Activated T-cell treated with anti-CD3 and anti-CD28 coated beads for 4 hours (primary cell): ENCODE results near the gene ARID1B.
"Not testable (repeated sequence)": the region's sequence is repeated elsewhere in the genome, so short reads cannot be mapped to it uniquely, and the experiment has no call there.

Experiments used
- DNase-seq: peaks from one replicate; pipeline ENCODE4 v3.0.0-alpha.2; 2020

The ARID1B gene

DNA sequence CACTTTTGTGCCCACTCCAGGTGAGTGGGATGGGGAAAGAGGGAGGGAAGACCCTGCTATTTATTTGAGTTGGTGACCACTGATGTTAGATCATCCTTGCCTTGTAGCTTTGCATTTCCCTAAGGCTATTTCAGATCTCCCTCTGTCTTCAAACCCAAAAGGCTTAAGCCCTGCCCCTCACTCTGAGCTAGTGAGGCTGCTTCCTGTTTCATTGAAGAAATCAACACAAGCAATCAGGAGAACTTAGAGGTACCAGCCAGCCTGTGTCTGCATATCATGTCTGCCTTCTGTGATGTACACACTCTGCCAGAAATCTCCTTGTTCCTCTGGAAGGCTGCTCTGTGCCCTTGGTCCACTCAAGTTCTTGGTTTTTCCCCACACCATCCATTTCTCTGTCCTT is 135.3 kb downstream of the ARID1B start:
- DNase-seq: no peak

DNA sequence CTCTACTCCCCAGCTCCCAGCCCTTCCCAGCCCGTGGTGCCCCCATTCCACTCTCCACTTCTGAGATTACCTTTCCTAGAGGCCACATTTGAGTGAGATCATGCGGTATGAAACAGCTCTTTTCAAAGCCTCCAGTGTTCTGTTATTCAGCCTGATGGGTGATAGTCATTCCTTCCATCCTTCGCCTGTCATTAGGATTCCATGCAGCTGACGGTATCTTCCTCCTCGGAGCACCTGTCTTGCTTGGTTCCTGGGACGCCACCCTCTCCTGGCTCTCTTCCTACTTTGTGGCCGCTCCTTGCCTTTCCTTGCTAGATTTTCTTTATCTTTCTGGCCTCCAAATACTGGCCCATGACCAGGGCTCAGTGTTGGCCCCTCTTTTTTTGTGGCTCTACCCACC is 137.0 kb downstream of the ARID1B start:
- DNase-seq: no peak

DNA sequence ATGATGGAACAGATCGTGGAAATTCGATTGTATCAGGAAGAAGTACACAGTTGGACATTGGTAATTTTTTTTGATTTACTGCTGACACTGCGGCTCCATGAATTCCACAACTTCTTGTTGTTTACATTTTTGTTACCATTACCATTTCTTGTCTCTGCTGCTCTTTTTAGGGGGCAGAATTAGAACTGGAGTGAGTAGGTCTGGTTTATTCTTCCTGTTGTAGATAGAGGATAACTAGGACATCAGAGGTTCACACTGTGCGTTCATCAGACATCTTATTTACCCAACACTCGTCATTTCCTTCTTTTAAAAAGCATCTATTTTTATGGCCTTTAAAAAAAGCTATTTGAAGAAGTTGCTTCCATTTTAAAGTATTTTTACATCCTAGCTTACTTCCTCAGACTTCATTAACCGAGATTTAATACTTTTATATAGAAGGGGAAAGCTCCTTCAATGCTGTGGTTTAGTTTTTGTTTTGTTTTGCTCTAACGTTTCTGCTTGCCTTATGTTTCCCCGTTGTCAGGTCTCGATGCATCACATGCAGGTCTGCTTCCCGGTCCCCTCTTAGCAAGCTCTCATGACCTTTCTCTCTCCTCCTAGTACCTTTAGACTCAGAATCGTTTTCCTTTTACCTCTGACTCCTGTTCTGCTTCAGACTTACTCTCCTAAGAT is 139.1 kb downstream of the ARID1B start:
- DNase-seq: no peak

DNA sequence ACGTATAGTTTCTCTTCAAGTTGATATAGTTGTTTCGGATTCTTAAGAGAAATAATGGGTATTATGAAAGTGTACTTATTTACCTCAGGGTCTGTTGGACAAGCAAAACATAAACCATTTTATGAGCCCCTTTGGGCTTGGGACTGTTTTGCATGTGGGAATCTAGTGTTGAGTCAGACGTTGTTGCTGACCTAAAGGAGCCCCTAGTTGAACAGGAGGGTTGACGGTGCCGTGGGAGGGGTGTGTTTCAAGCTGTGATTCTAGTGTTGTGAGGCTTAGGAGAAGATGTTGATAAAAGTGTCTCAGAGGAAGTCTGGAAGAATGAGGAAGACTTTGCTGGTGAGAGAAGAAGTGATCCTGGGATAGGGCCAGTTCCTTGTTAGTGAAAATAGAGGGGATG is 140.0 kb downstream of the ARID1B start:
- DNase-seq: no peak

DNA sequence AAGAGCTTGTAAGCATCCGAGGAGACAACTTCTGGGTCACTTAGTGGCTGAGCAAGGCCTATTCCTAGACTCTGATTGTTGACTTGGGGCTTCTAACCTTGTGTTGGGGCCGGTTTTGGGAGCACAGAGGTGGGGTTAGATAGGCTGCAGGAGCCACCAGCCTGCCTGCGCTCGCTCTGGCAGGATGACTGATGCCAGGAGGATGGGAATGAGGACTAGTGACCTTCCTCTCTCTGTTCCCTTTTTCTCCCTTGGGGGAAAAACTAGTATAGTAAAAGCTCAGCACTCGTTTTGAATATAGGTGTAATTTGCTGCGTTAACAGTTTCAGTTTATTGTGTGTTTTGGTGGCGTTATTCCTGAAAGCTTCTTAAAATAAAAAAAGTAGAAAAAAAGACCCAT is 141.5 kb downstream of the ARID1B start:
- DNase-seq: no peak

DNA sequence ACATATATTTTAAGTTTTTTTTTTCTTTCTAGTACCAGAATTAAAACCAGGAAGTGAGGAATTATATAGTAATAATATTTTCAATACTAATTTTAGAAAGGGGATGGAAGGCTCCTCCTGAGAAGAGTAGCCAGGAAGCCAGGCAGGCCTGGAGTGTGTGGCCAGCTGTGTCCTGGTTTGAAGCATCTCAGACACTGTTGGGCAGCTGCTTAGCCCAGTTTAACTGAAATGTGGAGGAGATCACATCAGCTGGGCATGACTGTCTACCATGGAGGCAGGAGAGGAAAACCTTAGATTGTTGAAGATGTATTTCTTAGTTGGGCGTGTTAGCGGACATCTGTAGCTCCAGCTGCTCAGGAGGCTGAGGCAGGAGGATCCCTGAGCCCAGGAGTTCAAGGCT is 142.2 kb downstream of the ARID1B start:
- DNase-seq: no peak

DNA sequence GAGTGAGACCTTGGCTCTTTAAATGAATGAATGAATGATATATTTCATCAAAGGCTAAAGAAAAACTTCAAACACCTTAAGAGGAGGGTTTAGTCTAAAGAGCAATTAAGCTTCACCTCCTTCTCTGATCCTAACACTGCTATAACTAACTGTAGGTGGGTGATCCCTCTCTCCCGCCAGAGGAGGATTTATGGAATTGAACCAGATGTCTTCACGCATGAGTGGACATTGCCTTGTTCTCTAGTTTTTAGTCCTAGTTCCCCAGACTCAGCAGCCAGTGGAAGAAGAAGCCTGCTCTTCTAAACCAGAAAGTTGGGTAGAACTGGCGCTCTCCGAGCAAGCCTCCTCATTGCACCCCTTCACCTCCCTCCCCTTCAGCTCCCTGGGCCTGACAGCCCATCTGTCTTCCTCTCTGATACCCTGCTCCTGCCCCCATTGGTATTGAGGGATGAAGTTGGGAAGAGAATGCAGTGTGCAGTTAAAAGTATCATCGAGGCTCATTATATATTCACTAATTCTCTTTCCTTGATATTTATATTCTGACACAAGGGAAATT is 142.7 kb downstream of the ARID1B start:
- no peak for DNase-seq

DNA sequence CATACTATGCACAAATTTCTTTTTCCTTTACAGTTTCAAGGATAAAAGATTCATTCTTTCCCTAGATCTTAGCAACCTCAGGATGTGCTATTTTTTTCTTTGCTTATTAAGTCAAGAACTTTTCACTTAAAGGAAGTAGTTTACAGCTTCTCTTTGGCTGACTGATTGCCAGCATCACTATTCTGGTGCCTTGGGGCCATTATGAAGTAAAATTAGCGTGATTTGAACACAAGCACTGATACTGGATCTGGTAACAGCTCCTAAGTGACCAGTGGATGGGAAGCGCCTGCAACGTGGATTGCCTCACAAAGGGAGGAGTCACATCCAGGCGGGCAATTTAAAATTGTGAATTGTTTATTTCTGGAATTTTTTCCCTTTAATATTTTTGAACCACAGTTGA is 147.1 kb downstream of the ARID1B start:
- DNase-seq: no peak

DNA sequence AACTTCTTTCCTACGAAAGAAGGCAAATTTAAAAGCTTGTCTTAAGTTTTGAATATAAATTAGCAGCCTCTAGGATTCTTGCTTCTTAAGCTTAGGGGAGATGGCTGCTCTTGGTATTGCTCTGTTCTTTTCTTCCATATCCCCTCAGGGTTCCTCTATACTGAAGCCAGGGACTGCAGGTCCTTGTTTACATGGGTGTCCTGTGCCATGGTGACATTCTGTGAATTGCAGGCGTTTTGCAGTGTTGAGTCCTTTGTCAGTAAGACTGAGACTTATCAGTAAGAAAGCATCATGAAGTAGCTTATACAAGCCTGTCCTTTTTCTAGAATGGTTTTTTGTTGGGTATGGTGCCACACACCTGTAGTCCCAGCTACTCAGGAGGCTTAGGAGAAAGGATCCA is 147.8 kb downstream of the ARID1B start:
- DNase-seq: no peak

DNA sequence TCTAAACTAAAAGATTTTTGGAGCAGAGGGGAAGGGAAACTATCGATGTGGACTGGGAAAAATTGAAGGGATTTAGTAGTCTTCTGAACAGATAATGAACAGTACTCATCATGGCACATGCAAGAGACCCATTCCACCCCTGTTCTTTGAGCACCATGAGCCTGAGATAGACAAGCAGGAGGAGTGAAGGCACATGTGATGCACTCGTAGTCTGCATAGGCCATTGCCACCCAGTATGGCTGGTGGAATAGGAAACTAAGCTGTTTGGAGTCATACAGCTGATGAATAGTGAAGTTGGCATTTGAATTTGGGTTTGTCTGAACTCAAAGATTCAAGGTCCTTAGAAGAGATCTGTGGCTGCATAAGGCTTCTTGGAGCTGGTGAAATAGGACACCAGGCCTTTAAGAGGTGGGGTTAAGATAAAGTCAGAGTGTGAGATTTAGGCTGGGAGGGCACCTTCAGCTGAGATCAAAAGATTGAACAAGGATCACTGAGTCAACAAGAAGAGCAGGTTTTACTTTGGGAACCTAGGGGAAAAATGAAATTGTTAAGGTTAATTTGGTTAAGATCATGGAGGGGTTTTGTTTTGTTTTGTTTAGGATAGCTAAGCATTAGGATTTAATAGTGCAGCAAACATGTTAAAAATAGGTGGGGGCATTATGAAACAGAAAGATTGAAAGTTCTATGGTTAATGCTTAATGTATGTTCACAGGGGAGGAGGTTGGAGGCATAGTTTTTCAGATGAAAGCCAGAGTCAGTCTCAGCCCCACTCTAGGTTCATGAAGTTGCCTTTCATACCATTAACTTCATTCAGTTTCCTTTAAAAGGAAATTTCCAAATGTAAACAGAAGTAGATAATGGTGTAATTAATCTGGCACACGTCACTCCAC is 148.8 kb downstream of the ARID1B start:
- DNase-seq: no peak

DNA sequence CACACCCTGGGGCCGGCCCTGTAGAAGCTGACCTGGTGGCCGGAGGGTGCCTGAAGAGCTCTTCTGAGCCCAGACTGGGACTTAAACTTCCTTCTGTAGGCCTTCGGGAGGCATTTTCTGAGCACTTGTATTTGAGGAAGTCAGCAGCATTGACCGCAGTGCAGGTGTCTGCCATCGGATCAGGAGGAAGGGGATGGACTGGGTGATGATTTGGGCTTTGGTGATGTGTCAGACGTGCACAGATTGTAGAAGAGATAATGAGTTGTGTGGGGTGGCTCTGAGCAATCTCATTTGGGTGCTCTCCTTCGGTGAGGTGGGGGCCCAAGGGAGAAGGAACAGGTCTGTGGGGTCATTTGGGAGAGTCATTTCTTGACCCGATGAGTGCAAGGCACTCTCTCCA is 150.9 kb downstream of the ARID1B start:
- no peak for DNase-seq

DNA sequence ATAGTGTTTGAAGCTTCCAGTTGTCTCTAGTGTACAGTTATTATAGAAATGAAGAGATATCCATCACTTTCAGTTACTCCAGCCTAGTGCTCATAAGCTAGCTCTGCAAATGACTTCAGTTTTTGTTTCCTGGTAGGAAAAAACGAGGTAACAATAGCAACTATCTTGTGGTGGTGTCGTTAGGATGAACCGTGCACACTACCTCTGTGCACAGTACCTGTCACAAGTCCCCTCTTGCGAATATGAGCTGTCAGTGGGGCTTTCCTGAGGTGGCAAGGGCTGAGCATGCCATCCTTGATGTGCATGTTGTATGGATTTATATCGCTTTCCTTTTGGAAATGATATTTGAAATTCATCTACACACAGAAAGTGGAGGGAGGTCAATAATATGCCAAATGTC is 151.8 kb downstream of the ARID1B start:
- no peak for DNase-seq

DNA sequence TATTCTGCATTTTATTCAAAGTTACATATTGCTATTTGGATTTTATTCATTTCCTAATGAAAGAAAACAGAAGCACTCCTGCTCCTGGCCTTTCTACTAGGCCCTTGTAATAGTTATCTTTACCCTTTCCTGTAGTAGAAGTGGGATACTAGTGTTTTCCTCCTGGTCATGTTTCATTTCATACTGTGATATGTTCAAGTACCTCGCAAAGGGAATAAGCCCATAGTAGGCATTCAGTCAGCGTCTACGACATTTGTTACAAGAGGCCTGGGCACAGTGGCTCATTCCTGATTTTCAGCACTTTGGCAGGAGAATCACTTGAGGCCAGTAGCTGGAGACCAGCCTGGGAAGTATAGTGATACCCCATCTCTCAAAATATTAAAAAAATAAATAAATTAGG is 154.1 kb downstream of the ARID1B start:
- DNase-seq: no peak

DNA sequence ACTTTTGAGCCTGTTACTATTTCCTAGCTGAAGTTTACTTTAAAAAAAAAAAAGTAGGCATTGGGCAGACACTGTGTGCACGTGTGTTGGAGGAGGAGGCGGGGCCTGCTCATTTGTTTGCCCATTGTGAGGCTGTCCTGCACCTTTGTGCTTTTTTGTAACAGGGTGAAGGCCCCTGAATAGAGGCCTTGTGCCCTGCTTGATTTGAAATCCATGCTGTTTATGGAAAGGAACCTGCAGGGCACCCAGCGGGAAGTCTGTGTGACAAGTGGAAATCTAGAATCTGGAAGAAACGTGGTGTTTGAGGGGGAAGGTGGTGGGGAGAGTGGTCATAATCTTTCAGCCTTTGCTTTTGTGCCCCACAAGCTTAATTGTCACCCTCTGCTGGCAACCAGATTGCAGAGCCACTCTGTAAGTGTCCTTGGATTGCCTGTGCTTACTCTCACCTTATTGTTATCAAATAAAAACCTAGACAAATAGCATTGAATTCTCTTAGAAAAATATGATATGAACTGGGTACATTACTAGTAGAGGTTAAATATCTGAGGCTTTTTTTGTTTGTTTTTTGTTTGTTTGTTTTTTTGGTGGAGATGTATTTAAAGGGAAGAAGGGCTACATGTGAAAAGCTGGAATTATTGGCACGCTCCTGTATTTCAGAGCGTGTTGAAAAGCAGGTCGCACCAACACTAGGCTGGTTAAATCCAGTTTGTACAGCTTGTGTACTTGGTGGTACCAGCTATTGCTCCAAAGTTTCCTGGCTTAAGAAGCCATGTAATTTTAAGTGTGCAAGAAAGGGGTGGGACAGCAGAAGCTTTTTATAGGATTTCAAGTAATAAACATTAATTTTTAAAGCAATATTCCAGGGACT is 156.3 kb downstream of the ARID1B start:
- no peak for DNase-seq

DNA sequence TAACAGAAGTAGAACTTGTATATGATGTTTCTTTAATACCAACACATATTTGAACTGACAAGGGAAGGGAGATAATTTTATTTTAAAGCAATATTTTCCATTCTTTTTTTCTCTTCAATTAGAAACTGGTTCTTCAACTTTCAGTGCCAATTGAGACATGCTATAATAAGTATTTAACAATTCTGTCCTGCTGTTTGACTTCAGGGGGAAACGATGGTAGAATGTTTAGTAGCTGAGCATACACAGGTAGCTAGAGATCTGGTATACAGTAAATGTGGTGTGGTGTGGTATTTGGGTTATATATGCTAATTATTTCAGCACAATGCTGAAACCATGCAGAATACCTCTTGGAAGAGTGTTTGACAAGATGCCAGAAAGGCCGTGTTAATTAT is 156.9 kb downstream of the ARID1B start:
- no peak for DNase-seq

DNA sequence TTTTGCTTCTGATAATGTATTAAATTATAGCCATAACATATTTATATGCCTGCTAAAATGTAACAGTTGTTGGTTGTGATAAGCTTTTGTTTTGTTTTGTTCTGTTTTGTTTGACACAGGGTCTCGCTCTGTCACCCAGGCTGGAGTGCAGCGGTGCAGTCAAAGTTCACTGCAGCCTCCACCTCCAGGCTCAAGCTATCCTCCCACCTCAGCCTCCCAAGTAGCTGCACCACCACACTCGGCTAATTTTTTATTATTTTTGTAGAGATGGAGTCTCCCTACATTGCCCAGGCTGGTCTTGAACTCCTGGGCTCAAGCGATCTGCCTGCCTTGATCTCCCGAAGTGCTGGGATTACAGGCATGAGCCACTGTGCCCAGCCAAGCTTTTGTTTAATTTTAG is 157.8 kb downstream of the ARID1B start:
- no peak for DNase-seq

DNA sequence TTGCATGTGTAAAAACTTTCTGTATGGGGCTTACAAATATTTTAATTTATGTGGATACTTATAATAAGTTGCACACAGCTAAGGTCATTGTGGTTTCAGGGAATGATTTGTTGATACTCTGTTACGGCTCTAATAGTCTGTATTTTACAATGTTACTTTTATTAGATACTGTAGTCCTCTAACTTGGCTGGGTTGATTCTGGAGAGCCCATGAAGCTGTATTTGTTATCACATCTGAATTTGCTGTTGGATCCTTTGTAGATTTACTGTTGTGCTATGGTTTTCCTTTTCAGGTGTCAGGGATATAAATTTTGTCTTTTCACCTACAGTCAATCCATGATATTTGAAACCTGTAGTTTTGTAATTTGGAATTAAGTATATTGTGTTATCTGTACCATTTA is 161.0 kb downstream of the ARID1B start:
- DNase-seq: no peak

DNA sequence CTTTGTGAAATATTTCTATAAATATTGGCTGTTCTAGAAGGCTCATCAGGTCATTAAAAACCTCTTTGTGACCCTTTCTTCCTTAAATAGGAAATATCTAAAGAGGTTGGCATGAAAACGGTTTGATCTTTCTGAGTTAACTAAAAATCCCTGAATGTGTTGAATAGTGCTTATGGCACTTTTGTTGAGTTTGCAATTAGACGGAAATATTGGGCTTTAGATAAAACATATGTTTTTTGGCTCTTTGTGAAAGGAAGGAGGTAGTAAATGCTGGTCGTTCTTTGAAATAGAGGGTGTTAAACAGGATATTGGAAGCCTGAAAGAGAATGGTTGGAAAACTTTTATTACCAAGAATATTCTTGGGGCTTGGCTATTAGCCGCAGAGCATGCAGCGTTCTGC is 163.0 kb downstream of the ARID1B start:
- DNase-seq: no peak

DNA sequence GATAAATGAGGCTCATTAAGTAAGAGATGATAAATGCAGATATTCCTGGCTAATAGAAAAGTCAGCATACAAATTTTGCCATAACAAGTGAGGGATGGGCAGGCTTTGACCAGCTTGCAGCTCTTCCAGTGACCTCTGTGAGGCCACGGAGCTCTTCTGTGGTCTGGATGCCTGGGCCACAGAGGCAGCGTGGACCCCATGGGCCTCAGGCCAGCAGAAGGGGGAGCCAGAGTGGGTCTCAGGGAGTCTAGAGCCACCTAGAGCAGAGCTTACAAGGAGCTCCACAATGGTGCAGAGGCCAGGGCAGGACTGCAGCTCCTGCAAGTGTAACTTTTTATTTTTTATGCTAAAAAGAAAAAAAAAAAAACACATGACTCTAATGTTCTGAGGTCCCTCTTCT is 165.1 kb downstream of the ARID1B start:
- no peak for DNase-seq

DNA sequence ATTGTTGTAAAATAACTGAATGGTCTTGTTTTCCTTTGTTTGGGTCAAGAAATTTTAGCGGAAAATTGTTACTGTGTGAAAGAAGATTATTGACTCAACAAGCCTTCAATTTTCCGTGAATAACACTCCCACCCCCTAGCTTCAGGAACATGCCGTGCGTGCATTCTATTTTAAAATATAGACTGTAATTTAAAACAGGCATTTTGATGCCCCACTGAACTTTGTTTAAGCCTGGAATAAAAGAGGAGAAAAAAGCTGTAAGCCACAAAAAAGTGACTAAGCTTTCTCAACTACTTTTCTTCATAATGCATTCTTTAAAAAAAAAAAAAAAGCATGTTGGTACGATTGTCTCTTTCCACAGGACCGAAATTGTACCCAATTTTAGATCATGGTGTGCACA is 166.0 kb downstream of the ARID1B start:
- DNase-seq: no peak

DNA sequence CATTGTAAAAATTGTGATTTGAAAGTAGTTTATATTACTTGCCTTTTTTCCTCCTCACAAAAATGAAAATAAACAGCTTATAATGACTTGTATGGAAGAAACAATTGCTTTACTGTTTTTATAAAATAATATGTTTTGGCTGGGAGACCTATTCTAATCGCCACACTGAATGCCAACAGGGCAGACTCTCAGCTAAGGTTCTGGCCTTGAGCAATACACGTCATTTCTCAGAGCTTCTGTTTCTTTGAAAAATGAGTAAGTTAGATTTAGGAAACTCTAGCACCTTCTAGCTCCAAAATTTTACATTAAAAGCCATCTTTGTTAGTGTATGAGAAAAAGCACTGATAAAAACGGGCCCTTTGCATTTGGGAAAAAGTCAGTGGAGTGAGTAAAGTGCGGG is 166.6 kb downstream of the ARID1B start:
- DNase-seq: no peak

DNA sequence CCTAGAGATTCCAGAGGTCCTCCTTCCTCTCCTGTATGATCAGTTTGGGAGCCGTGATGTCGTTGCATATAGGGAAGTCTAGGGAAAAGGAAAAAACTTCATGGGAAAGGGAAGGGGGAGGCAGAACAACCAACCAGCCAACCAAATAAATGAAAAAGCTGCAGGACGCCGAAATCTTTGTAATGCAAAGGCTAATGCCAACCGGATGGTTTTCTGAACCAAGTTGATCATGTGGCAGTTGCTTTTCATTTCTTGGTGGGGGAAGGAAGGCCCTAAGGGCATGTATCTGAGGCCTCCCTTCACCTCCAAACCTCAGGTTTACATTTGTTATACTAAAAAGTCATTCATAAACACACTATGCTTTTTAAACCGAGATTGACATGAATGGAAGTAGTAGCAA is 167.2 kb downstream of the ARID1B start:
- no peak for DNase-seq

DNA sequence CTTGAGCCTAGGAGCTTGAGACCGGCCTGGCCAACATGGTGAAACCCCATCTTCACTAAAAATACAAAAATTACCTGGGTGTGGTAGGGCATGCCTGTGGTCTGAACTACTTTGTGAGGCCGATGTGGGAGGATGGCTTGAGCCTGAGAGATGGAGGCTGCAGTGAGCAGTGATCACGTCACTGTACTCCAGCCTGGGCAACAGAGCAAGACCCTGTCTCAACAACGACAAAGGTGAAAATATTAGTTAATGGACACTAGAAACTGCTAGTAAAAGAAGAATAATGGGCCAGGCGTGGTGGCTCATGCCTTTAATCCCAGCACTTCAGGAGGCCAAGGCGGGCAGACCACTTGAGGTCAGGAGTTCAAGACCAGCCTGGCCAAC is 168.6 kb downstream of the ARID1B start:
- not testable (repeated sequence) for DNase-seq
